Keratinocyte (primary cell): ENCODE data around the gene ACTR3C.

Source experiments
- EZH2 ChIP-seq: IDR thresholded peaks from one replicate; pipeline ENCODE4 v1.6.1; 2012; ENCODE audit warnings: inconsistent platforms, mild to moderate bottlenecking, low read length, moderate library complexity
- TF ChIP-seq, protein P1 (sequence below), 3 experiments: IDR thresholded peaks in 1 of 3; conservative IDR thresholded peaks in 1 of 3; optimal IDR thresholded peaks in 1 of 3; 2 replicates in 2 of 3; 3 replicates in 1 of 3; pipeline versions ENCODE3 to v1.5.1; 2011; ENCODE audit warnings: low read length in 3 of 3, mild to moderate bottlenecking in 3 of 3, moderate library complexity in 2 of 3, control low read depth in 1 of 3, inconsistent platforms in 1 of 3; ENCODE audit not compliant: insufficient read depth in 2 of 3; ENCODE audit errors: extremely low read depth in 1 of 3

DNA sequence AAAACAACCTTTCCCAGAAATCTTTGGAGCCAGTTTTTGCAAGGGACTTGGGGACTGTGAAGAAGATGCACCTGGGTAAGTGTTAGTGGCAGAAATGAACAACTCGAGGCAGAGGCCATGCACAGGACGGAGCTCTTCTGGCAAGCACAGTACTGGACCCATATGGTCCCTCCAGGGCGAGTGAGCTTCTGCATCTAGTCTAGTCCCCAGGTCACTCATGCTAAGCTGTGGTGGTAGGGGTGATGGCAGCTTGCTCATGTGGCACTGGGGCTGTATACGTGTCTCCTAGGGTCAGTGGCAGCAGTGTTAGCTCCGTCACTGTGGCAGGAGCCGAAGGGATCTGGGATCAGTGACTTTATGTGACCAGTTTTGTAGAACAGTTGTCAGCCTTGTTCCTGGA lies 9.5 kb downstream of the ACTR3C start:
- no peak for TF ChIP-seq EZH2
- TF ChIP-seq, protein P1, sequence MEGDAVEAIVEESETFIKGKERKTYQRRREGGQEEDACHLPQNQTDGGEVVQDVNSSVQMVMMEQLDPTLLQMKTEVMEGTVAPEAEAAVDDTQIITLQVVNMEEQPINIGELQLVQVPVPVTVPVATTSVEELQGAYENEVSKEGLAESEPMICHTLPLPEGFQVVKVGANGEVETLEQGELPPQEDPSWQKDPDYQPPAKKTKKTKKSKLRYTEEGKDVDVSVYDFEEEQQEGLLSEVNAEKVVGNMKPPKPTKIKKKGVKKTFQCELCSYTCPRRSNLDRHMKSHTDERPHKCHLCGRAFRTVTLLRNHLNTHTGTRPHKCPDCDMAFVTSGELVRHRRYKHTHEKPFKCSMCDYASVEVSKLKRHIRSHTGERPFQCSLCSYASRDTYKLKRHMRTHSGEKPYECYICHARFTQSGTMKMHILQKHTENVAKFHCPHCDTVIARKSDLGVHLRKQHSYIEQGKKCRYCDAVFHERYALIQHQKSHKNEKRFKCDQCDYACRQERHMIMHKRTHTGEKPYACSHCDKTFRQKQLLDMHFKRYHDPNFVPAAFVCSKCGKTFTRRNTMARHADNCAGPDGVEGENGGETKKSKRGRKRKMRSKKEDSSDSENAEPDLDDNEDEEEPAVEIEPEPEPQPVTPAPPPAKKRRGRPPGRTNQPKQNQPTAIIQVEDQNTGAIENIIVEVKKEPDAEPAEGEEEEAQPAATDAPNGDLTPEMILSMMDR (optimal IDR thresholded peaks at IDR 0.05 in 1 of 3, IDR thresholded peaks at IDR 0.05 in 1 of 3, conservative IDR thresholded peaks at IDR 0.05 in 1 of 3; ENCODE audit: extremely low read depth in 1 of 3, insufficient read depth in 2 of 3, low read length in 3 of 3): no peak
